Liver (tissue), 3 donors: ENCODE results near the gene MTX1.

ENCODE experiments used
- CTCF ChIP-seq: fragments of 150-350 bp; IDR thresholded peaks from 2 replicates; pipeline ENCODE4 v1.5.1; 2017; ENCODE audit warnings: improper control_type of control experiment, low read depth, low read length; ENCODE audit not compliant: missing input control
- EGR1 ChIP-seq, 2 donors: IDR thresholded peaks; 2 replicates each; pipeline ENCODE4 v1.6.1; 2016 to 2018; ENCODE audit warnings: antibody characterized with exemption in 2 of 2, low read depth in 2 of 2
- FOXA1 ChIP-seq: IDR thresholded peaks from 2 replicates; pipeline ENCODE4 v1.6.1; 2016; ENCODE audit warnings: antibody characterized with exemption
- RAD21 ChIP-seq, 2 donors: IDR thresholded peaks; 2 replicates each; pipeline ENCODE4 v1.6.1; 2016; ENCODE audit warnings: antibody characterized with exemption in 2 of 2, mild to moderate bottlenecking in 2 of 2
- REST ChIP-seq: IDR thresholded peaks from 2 replicates; pipeline ENCODE4 v1.6.1; 2016; ENCODE audit warnings: antibody characterized with exemption, mild to moderate bottlenecking
- YY1 ChIP-seq: IDR thresholded peaks from 2 replicates; pipeline ENCODE4 v1.6.1; 2016; ENCODE audit warnings: antibody characterized with exemption, mild to moderate bottlenecking
- ZBTB33 ChIP-seq: IDR thresholded peaks from 2 replicates; pipeline ENCODE4 v1.6.1; 2016; ENCODE audit warnings: antibody characterized with exemption
- donor health status: healthy.
- donor health status: healthy.

- peak; percentile 93 for TF ChIP-seq CTCF
- TF ChIP-seq ZBTB33, result no peak
- TF ChIP-seq RAD21 (IDR thresholded peaks at IDR 0.05), result peak; percentile 71 to 85
- no peak for TF ChIP-seq EGR1 (IDR thresholded peaks at IDR 0.05; ENCODE audit: low read depth in 2 of 2)
- TF ChIP-seq YY1, result peak; percentile 89
- TF ChIP-seq REST, result peak; percentile 60
- TF ChIP-seq FOXA1, result peak; percentile 47
Measured at GRCh38 chr1:155172732-155173477, 35.6 kb upstream of the MTX1 start, which contains the start of gene KRTCAP2.
